Endothelial cell of umbilical vein (primary cell): Measurements from ENCODE around the gene PLEKHG7. TPM values are rescaled to one million over a fixed set of nuclear protein-coding genes. Genes with fewer than 3 reads are reported as not detected.

ENCODE experiments used
- BruUV-seq: library from RNA; stranded (reverse); fragments of 400-500 nt; replicated peaks from 2 replicates; lab custom pipeline; 2021; lab: Mats Ljungman, UMichigan
- CTCF ChIA-PET: fragments of 300-600, 350-600 bp; sonication (Branson Sonifier 250); formaldehyde crosslinking; loops from one replicate; lab custom pipeline; 2021; ENCODE audit warnings: antibody characterized with exemption, inconsistent platforms; lab: Charles Lee
- POLR2A ChIA-PET: fragments of 300-600, 350-600 bp; sonication (Branson Sonifier 250); formaldehyde crosslinking; loops from one replicate; lab custom pipeline; 2021; ENCODE audit warnings: antibody characterized with exemption, inconsistent platforms; lab: Charles Lee
- DNase-seq: peaks from one replicate; pipeline ENCODE4 v3.0.0-alpha.2; 2011; ENCODE audit warnings: low read depth, low spot score
- FAIRE-seq: peaks from 2 replicates; lab custom pipeline; 2011; peaks lifted over from hg19 to GRCh38; lab: Jason Lieb, UNC
- H2AFZ ChIP-seq: 2 replicates; pipeline ENCODE4 v1.6.0; 2012; ENCODE audit warnings: low read depth, low read length, control low read depth, inconsistent platforms
- H3K27ac ChIP-seq: 2 replicates; pipeline ENCODE4 v1.5.1; 2011; ENCODE audit warnings: low read depth, mild to moderate bottlenecking, control low read depth, low read length, moderate library complexity; ENCODE audit not compliant: insufficient read depth
- H3K27me3 ChIP-seq, 2 experiments: 2 replicates each; pipeline versions ENCODE4 v1.6.0 to v1.6.1; 2011; ENCODE audit warnings: low read length in 2 of 2, mixed read lengths in 1 of 2; ENCODE audit not compliant: control insufficient read depth in 2 of 2, insufficient read depth in 2 of 2
- H3K36me3 ChIP-seq, 2 experiments: 2 replicates in 1 of 2; 3 replicates in 1 of 2; pipeline ENCODE4 v1.5.1; 2011; ENCODE audit warnings: low read length in 2 of 2, mild to moderate bottlenecking in 1 of 2, moderate library complexity in 1 of 2; ENCODE audit not compliant: control insufficient read depth in 2 of 2, insufficient read depth in 2 of 2; ENCODE audit errors: extremely low read depth in 1 of 2
- H3K4me1 ChIP-seq: 3 replicates; pipeline ENCODE4 v1.5.1; 2011; ENCODE audit warnings: mild to moderate bottlenecking, low read length; ENCODE audit not compliant: control insufficient read depth, insufficient read depth; ENCODE audit errors: extremely low read depth
- H3K4me2 ChIP-seq: 2 replicates; pipeline ENCODE4 v1.6.1; 2011; ENCODE audit warnings: low read length, control low read depth, mixed read lengths; ENCODE audit not compliant: insufficient read depth
- H3K4me3 ChIP-seq, 3 experiments: fragments of 200-600 bp in 1 of 3; sonication (generic), shearing (Covaris generic) in 1 of 3; replicated peaks in 1 of 3; 2 replicates each; pipeline ENCODE4 v1.5.1; 2011 to 2016; ENCODE audit warnings: control low read depth in 3 of 3, low read length in 3 of 3, mild to moderate bottlenecking in 2 of 3, inconsistent platforms in 1 of 3, low read depth in 1 of 3, moderate library complexity in 1 of 3; ENCODE audit not compliant: insufficient read depth in 1 of 3
- H3K79me2 ChIP-seq: 2 replicates; pipeline ENCODE4 v1.6.0; 2012; ENCODE audit warnings: low read length, inconsistent platforms; ENCODE audit not compliant: control insufficient read depth, insufficient read depth
- H3K9ac ChIP-seq: replicated peaks from 2 replicates; pipeline ENCODE3; 2011; ENCODE audit warnings: low read length, control low read depth; ENCODE audit not compliant: insufficient read depth; ENCODE audit errors: extremely low read depth
- H3K9me1 ChIP-seq: replicated peaks from 3 replicates; pipeline ENCODE4 v1.6.0; 2011; ENCODE audit warnings: mild to moderate bottlenecking, low read length; ENCODE audit not compliant: control insufficient read depth, insufficient read depth; ENCODE audit errors: extremely low read depth
- H3K9me3 ChIP-seq: replicated peaks from 2 replicates; pipeline ENCODE4 v1.5.1; 2012; ENCODE audit warnings: low read length, inconsistent platforms; ENCODE audit not compliant: control insufficient read depth, insufficient read depth
- H4K20me1 ChIP-seq: replicated peaks from 2 replicates; pipeline ENCODE3; 2011; ENCODE audit warnings: mild to moderate bottlenecking, low read length; ENCODE audit not compliant: control insufficient read depth, insufficient read depth; ENCODE audit errors: extremely low read depth
- CTCF ChIP-seq, 2 donors: IDR thresholded peaks; 1 replicate in 1 of 2; 2 replicates in 1 of 2; pipeline ENCODE4 v1.5.1; 2011; ENCODE audit warnings: low read length in 2 of 2, mild to moderate bottlenecking in 2 of 2, moderate library complexity in 2 of 2, control low read depth in 1 of 2, inconsistent platforms in 1 of 2, low read depth in 1 of 2; ENCODE audit not compliant: insufficient read depth in 1 of 2; ENCODE audit errors: extremely low read depth in 1 of 2
- EZH2 ChIP-seq: IDR thresholded peaks from 2 replicates; pipeline ENCODE4 v1.6.1; 2012; ENCODE audit warnings: borderline replicate concordance, low read depth, mild to moderate bottlenecking, moderate library complexity, low read length, inconsistent platforms; ENCODE audit not compliant: severe bottlenecking
- FOS ChIP-seq: IDR thresholded peaks from 2 replicates; pipeline ENCODE4 v1.6.1; 2011; ENCODE audit warnings: mild to moderate bottlenecking, low read length, moderate library complexity, borderline replicate concordance; ENCODE audit not compliant: insufficient read depth
- GATA2 ChIP-seq: IDR thresholded peaks from 2 replicates; pipeline ENCODE4 v1.7.0; 2011; ENCODE audit warnings: low read depth, mild to moderate bottlenecking, moderate library complexity, mixed read lengths, low read length; ENCODE audit not compliant: insufficient read length, insufficient read depth
- JUN ChIP-seq: IDR thresholded peaks from 2 replicates; pipeline ENCODE4 v1.6.1; 2011; ENCODE audit warnings: borderline replicate concordance, low read depth; ENCODE audit not compliant: insufficient read length, insufficient read depth
- MYC ChIP-seq: IDR thresholded peaks from one replicate; pipeline ENCODE4 v1.6.1; 2011; ENCODE audit warnings: mild to moderate bottlenecking, low read depth, low read length
- POLR2A ChIP-seq: IDR thresholded peaks from 2 replicates; pipeline ENCODE4 v1.6.1; 2012; ENCODE audit warnings: low read depth, mild to moderate bottlenecking, control low read depth, low read length
- POLR2AphosphoS5 ChIP-seq: IDR thresholded peaks from 2 replicates; pipeline ENCODE4 v1.6.1; 2012; ENCODE audit warnings: low read depth, mild to moderate bottlenecking, control low read depth, low read length, moderate library complexity; ENCODE audit not compliant: insufficient read depth
- dilution Hi-C: fragments of 300-500 bp; cut with MboI; formaldehyde crosslinking; loops from one replicate; pipeline ENCODE4 v1.15.0; 2019; ENCODE audit warnings: low sequenced_read_pairs; ENCODE audit not compliant: extremely low pct_ligation_motif_present
- intact Hi-C: fragments of 100-400 bp; cut with micrococcal nuclease; formaldehyde crosslinking; loops from one replicate; pipeline ENCODE4 v1.10.0; 2022
- polyA plus RNA-seq, 4 experiments: library from polyadenylated mRNA; depleted of rRNA in 3 of 4; stranded (reverse) in 3 of 4; unstranded in 1 of 4; fragments of >200 nt; gene quantifications; 2 replicates each; pipeline versions ENCODE4 v1.2.1 to v1.2.3, GENCODE V29; 2011 to 2012; ENCODE audit warnings: missing spikeins in 1 of 4
- total RNA-seq: library from RNA; stranded (reverse); gene quantifications from 2 replicates; pipeline ENCODE4 v1.2.3, GENCODE V29; 2021
- TF ChIP-seq, protein P1 (sequence below): IDR thresholded peaks from 2 replicates; pipeline ENCODE4 v1.6.1; 2011; ENCODE audit not compliant: insufficient read depth, insufficient read length

The PLEKHG7 gene
- total and polyA plus RNA-seq, 2 donors (not counting 3 experiments of a cell fraction or from before 2014, with no cell fraction given) = not detected

- DNase-seq = no peak
- no peak overlapping the region for H3K9ac ChIP-seq
- no peaks in the 10 kb centered on the region for H3K9me3 ChIP-seq
- no peaks in the 10 kb centered on the region for H3K36me3 ChIP-seq
- no peak overlapping the region for H3K27ac ChIP-seq
- no TSS peak for BruUV-seq
- no peak overlapping the region for H2AFZ ChIP-seq
- no peak for FAIRE-seq
- TF ChIP-seq GATA2 = no peak
- no peak for TF ChIP-seq JUN
- H4K20me1 ChIP-seq = no peaks in the 10 kb centered on the region
- no peaks in the 10 kb centered on the region for H3K4me1 ChIP-seq
- H3K27me3 ChIP-seq = peaks cover 0 to 2% of the 10 kb centered on the region in 2 experiments
- dilution Hi-C loops = no loop called here
- no peaks in the 10 kb centered on the region for H3K79me2 ChIP-seq
- H3K4me3 ChIP-seq = no peak overlapping the region
- ChIA-PET POLR2A (no interaction called here), CTCF (interaction anchor here (1.2 kb wide), 1 partner anchor 11 kb away, joined by 5 read pairs; no protein-coding TSS in a partner anchor)
- H3K9me1 ChIP-seq = no peaks in the 10 kb centered on the region
- no peak overlapping the region for H3K4me2 ChIP-seq
- intact Hi-C loops = no loop called here
Measured at GRCh38 chr12:92706594-92706993, 3.8 kb downstream of the PLEKHG7 start.

DNA sequence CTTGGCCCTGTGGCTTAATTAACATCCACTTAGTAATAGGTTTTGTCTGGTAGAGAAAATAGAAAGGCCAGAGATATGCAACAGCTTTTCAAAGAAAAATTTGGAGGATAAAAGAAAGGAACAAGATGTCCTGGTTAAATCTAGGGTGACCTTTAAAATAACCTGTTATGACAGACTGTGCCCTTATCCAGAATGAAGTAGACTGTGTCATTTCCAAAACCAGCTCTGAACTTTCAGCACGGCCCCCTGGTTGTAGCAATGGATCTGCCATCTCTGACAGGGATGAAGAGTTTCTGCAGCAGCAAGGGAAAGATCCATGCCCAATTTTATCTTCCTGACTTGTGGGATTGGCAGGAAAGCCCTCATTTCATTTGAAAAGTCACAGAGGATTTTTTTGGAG lies 5.1 kb downstream of the PLEKHG7 start:
- TF ChIP-seq FOS (no peak), EZH2 (no peak), POLR2A (no peak), CTCF (IDR thresholded peaks at IDR 0.05; ENCODE audit: extremely low read depth in 1 of 2, insufficient read depth in 1 of 2, low read depth in 1 of 2, low read length in 2 of 2) (no peak), GATA2 (no peak), POLR2AphosphoS5 (no peak), MYC (no peak), JUN (no peak)
- TF ChIP-seq, protein P1, sequence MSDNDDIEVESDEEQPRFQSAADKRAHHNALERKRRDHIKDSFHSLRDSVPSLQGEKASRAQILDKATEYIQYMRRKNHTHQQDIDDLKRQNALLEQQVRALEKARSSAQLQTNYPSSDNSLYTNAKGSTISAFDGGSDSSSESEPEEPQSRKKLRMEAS = no peak
- Histone ChIP-seq H3K4me2 (no peak overlapping the region), H4K20me1 (no peaks in the 10 kb centered on the region), H3K9me3 (no peaks in the 10 kb centered on the region), H3K79me2 (no peaks in the 10 kb centered on the region), H3K36me3 (no peaks in the 10 kb centered on the region), H3K27me3 (no peaks in the 10 kb centered on the region), H3K4me1 (no peaks in the 10 kb centered on the region), H3K9me1 (no peaks in the 10 kb centered on the region), H3K9ac (no peak overlapping the region), H3K4me3 (no peak overlapping the region), H3K27ac (no peak overlapping the region), H2AFZ (no peak overlapping the region)
- no TSS peak for BruUV-seq
- FAIRE-seq (no peak), DNase-seq (no peak)
- ChIA-PET CTCF (no interaction called here), POLR2A (no interaction called here)
- dilution Hi-C loops = no loop called here
- intact Hi-C loops = no loop called here
